Measurements from ENCODE around the gene RAB37.

The RAB37 gene

DNA sequence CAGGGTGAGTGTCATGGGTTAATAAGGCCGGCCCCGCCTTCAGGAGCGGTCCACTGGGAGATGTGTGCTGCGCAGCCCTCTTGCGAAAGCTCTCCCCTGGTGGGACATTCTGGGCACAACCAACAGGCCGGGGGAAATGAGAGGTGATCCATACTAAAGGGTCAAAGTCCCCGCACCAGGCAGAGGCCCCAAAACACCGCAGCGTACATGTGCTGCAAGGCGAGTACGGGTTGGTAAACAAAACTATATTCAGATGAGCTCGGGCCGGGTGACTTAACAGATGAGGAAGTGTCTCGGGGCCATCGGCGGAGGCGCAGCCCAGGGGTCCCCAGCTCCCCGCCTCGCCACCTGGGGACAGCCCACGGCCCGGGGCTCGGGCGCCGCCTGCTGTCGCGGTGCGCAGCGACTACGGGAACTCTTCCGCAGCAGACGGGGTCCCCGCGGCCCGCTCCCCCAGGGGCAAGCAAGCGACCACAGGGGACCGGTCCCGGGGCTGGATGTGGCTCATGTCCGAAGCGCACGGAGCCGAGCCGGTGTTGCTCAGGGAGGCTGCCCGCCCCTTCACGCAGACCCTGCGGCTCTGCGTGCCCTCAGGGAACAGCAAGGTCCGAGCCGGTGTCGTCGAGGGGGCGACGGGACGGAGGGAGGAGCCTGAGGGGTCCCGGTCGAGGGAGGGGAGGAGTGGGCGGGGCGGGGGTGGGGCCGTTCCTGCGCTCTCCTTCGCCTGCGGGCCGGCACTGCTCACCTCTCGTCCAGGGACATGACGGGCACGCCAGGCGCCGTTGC lies at the start of gene RAB37:
Gene RAB37 (plus strand): TSS at position 744 of the 786 bp plus-strand sequence. CDS start 17 bp downstream, at position 761.
- DNase-seq, result no peak

GRCh38 chr17:74687886-74688285 lies 49.2 kb upstream of the RAB37 start:
- no peak for DNase-seq

DNA sequence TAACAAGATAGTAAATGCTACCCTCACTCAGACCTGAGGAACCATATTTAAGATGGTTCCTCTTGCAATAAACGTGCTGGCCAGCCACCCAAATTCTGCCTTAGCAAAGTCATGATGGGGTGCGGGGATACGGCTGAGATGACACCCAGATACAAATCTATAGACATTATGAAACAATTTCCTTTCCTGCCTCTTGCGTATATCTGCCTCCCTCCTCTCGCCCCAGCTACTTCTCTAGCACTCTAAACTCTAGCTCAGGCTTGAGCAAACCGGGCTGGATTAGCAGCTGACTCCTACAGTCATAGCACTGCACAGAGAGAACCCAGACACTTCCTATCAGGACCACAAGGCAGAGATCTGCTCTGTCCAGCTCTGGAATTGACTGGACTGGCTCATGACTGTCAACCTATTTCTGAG lies 46.6 kb upstream of the RAB37 start:
- peak; percentile 33 for DNase-seq

GRCh38 chr17:74691151-74691550 lies 45.9 kb upstream of the RAB37 start:
- no peak for DNase-seq

GRCh38 chr17:74694081-74694480 lies 43.0 kb upstream of the RAB37 start:
- DNase-seq, result no peak

DNA sequence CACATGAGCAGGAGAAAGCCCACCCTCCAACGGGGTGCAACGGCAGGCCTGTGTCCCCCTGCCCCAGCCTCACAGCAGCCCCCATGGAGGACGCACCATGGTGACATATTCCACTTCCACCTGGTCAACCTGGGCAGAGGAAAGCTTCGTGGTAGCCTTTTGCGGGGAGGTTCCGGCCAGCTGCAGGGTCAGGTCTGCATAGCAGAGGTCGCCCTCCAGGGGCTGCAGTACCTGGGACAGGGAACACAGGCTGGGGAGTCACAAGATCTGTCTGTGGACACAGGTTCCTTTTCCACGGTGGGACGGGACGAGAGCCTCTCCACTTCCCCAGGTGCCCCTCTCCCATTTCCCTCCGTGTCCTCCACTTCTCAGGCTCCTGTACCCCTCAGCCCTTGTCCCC lies 41.4 kb upstream of the RAB37 start:
- DNase-seq, result no peak

- DNase-seq, result no peak
Measured at GRCh38 chr17:74697515-74697914, 39.5 kb upstream of the RAB37 start.

GRCh38 chr17:74698069-74698468 lies 39.0 kb upstream of the RAB37 start:
- DNase-seq, result no peak

DNA sequence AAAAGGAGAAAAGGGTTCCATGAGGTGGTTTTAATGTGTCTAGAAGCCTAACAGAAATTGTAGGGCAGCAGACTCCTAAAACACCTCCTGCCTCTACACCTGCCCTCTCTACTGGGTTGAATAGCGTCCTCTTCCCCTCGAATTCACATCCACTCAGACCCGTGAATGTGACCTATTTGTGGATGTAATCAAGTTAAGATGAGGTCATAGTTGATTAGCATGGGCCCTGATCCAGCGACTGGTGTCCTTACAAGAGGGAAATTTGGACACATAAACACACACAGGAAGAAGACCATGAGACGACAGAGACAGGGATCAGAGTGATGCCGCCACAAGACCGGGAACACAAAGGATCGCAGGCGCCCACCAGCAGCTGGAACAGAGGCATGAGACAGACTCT lies 37.8 kb upstream of the RAB37 start:
- no peak for DNase-seq

DNA sequence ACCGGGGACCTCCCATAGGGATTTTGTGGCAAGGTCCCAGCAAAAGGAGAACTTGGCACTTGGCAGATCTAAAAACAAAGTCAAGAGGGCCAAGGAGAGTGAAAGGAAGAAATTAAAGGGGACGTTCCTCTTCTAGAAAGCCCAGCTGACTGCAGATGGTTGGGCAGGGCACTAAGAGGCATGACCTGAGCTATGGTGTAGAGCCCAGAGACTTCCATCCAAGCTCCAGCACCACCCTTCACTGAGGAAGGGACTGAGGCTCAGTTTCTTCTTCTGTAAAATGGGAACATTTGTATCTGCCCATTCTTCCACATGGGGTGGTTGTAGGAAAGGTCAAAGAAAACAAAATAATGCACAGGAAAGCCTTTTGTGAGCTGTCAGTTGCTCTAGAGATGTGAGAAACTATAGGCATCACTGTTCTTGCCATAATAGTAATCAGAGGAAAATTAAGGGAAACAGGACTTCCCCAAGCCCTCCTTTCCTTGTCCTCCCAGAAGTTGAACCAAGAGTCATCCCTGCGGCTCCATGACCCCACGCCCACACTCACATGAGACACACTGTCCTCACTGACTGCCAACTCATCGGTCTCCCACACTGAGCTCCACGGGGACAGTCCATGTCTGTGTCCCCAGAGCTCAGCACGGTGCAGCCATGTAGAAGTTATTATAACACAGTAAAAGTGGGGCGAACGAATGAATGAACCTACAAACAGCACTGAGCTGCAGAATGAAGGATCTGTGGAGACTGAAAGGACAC lies 34.8 kb upstream of the RAB37 start:
- no peak for DNase-seq

GRCh38 chr17:74703311-74703710 lies 33.7 kb upstream of the RAB37 start:
- DNase-seq, result no peak

GRCh38 chr17:74704544-74704943 lies 32.5 kb upstream of the RAB37 start:
- DNase-seq, result no peak

- DNase-seq, result no peak
Measured at GRCh38 chr17:74711058-74711824, 25.8 kb upstream of the RAB37 start.

- DNase-seq, result no peak
Measured at GRCh38 chr17:74712301-74712700, 24.8 kb upstream of the RAB37 start.

DNA sequence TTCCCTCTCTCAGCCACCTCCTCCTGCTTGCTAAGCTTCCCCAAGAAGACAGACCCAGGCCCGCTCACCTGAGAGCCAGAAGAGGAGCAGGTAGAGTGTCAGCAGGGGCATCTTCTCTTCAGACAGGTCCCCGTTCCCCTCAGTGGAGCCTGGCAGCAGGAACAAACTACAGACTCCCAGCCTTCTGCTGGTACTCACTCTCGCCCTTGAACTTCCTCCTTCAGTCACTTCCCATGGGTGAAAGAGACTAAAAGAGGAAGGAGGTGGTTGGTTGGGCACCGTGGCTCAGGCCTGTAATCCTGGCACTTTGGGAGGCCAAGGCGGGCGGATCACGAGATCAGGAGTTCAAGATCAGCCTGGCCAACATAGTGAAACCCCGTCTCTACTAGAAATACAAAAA lies 24.3 kb upstream of the RAB37 start, which contains the start of gene CD300LF:
Gene CD300LF (minus strand): TSS at position 168 of the 400 bp plus-strand sequence. CDS start 57 bp downstream, at position 111.
- DNase-seq, result no peak

DNA sequence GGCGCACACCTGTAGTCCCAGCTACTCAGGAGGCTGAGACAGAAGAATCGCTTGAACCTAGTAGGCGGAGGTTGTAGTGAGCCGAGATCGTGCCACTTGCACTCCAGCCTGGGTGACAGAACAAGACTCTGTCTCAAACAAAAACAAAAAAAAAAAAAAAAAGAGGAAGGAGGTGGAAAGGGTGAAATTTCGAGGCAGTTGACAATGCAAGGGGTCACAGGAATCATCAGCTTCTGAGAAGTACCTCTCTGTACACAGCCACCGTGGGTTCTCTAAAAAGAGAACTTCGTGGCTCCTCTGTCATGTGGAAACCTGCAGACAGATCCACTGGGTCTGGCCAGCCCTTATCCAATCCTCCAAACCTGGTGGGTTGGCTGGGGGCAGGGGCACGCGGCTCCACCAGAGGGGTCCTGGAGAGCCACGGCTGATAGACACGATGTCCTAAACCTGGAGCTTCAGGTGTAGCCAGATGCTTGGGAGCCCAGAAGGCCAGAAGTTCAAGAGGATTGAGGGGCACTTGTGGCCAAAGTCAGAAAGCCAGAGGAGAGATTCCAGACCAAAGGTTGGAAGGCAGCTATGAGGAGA lies 23.8 kb upstream of the RAB37 start:
- DNase-seq, result no peak

GRCh38 chr17:74715144-74715543 lies 21.9 kb upstream of the RAB37 start:
- DNase-seq, result no peak

- no peak for DNase-seq
Measured at GRCh38 chr17:74720506-74720905, 16.6 kb upstream of the RAB37 start.

- no peak for DNase-seq
Measured at GRCh38 chr17:74722782-74723181, 14.3 kb upstream of the RAB37 start.

- no peak for DNase-seq
Measured at GRCh38 chr17:74723891-74724290, 13.2 kb upstream of the RAB37 start.

DNA sequence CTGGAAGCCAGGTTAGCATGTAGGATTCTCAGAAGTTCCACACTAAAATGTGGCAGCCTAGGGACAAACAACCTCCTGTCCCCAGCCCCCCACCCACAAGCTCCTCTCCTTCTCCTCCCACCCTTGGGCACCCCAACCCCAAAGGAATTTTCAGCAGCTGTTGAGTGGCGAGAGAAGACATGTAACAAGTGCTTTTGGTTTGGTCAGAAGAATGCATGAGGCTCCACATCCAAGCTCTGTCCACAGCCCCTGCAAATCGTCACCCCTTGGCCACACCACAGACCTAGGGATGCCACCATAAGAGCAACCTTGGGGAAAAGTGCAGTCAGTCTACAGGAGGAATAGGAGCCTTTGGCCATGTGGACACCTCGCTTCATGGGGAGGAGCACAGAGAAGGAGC lies 11.9 kb upstream of the RAB37 start:
- DNase-seq, result no peak

DNA sequence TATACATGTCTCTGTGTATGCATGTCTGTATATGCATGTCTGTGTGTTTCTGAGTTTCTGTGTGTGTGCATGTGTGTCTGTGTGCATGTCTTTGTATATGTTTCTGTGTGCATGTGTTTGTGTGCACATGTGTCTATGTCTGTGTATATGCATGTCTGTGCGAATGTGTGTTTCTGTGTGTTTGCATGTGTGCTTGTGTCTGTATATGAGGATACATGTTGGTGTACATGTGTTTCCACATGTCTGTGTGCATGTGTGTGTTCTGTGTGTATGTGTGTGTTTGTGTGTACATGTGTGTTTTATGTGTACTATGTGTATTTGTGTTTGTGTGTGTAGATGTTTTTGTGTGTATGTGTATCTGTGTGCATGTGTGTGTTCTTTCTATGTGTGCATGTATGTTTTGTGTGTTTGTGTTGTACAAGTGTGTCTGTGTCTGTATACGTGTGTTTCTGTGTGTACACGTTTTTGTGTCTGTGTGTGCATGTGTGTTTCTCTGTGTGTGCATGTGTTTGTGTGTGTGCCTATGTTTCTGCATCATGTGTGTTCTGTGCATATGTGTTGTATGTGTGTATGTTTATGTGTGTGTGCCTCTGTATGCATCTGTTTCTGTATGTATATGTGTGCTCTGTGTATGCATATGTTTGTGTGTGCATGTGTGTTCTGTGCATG lies 8.9 kb upstream of the RAB37 start:
- DNase-seq, result no peak
